Measurements from ENCODE around the gene NFIA.
"Not testable (repeated sequence)": the region's sequence is repeated elsewhere in the genome, so short reads cannot be mapped to it uniquely, and the experiment has no call there.

NFIA gene

DNA sequence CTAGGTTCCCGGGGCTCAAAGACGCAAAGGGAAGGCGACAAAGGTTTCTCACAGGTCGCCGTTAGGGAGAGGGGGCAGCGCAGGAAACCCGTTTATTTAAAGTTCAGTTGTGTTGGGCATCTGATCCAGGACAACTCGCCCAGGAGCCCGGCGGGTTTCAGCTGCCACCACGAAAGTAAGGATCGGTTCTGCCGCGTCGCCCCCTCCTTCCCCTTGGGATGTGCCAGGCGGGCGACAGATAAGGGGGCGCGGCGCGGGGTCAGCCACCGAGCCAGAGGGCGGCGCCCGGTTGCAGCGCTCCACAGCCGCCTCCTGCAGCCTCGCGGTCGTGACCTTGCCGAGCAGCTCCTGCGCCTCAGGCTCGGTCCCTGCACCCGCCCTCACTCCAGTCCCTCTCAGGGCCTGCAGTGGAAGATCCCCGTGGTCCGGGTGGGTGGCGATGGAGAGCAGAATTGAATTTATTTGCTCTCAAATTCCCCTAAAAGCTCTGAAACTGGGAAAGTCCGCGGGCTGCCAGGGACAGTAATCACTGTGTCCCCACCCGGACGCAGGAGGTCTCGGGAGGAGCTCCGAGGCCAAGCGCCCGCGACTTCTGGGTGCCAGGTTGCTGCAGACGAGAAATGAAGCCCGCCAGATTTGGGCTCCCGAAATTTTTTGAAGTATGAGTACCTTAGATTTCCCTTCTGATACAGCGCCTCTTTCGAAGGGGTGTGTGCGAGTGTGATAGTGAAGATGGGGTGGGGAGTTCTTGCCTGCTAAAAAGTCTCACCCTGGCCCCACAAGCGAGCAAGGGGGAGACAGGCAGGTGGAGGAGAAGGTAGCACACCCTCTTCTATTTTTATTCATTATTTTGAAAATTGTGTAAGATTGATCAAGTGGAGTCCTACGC, 28.4 kb upstream of the NFIA start:
- no peak for DNase-seq (ENCODE audit: low read depth)
- peak overlapping the region; percentile 39 for H3K4me3 ChIP-seq (ENCODE audit: low read length)
- TF ChIP-seq, protein P1, sequence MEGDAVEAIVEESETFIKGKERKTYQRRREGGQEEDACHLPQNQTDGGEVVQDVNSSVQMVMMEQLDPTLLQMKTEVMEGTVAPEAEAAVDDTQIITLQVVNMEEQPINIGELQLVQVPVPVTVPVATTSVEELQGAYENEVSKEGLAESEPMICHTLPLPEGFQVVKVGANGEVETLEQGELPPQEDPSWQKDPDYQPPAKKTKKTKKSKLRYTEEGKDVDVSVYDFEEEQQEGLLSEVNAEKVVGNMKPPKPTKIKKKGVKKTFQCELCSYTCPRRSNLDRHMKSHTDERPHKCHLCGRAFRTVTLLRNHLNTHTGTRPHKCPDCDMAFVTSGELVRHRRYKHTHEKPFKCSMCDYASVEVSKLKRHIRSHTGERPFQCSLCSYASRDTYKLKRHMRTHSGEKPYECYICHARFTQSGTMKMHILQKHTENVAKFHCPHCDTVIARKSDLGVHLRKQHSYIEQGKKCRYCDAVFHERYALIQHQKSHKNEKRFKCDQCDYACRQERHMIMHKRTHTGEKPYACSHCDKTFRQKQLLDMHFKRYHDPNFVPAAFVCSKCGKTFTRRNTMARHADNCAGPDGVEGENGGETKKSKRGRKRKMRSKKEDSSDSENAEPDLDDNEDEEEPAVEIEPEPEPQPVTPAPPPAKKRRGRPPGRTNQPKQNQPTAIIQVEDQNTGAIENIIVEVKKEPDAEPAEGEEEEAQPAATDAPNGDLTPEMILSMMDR (conservative IDR thresholded peaks at IDR 0.05; ENCODE audit: low read depth, low read length): no peak

- H3K4me3 ChIP-seq (ENCODE audit: low read length): no peak overlapping the region
- TF ChIP-seq, protein P1 (conservative IDR thresholded peaks at IDR 0.05; ENCODE audit: low read depth, low read length): no peak
- DNase-seq (ENCODE audit: low read depth): no peak
Measured at GRCh38 chr1:61054601-61054993, 27.8 kb upstream of the NFIA start.

DNA sequence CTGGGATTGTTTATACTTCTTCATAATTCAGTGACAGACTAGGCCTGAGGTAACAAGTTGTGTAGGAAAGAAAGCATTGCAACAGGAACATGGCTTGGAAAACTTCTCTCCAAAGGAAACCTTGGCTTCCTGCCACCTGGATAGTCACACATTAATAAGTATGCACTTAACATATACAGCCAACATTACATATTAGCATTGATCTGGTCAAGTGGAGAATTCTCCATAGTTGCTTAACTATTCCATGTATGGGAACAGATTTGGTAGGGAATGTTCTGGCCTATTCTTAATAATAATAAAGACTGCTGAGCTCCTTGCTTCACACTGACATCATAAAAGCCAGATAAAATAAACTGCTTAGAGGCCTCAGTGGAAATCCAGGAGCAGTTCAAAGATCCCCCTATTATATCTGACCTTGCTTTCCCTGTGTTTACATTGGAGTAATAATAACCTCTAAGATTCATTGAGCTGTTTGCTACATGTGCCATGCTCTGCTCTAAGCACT, 27.2 kb upstream of the NFIA start:
- TF ChIP-seq, protein P1 (conservative IDR thresholded peaks at IDR 0.05; ENCODE audit: low read depth, low read length): no peak

DNA sequence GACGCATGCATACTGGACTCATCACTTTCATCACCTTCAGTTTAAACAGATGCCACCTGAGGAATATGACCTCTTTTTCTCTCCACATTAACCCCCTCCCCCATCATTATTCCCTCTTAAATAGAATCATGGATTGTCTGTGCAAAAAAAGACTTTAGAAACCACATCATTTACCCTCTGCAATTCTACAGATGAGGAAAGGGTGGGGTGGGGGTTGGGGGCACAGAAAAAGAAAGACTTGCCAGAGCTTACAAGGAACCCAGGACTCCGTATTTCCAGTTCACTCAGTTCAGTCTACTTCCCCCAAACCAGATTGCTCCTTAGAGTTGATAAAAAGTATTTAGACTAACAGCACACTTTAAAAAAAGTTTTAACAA, 26.2 kb upstream of the NFIA start:
- no peak overlapping the region for H3K4me3 ChIP-seq (ENCODE audit: low read length)
- no peak for DNase-seq (ENCODE audit: low read depth)
- TF ChIP-seq, protein P1 (conservative IDR thresholded peaks at IDR 0.05; ENCODE audit: low read depth, low read length): no peak

More for the DNA sequence above, 27.2 kb upstream of the NFIA start:
- H3K4me3 ChIP-seq (ENCODE audit: low read length): no peak overlapping the region
- DNase-seq (ENCODE audit: low read depth): no peak

DNA sequence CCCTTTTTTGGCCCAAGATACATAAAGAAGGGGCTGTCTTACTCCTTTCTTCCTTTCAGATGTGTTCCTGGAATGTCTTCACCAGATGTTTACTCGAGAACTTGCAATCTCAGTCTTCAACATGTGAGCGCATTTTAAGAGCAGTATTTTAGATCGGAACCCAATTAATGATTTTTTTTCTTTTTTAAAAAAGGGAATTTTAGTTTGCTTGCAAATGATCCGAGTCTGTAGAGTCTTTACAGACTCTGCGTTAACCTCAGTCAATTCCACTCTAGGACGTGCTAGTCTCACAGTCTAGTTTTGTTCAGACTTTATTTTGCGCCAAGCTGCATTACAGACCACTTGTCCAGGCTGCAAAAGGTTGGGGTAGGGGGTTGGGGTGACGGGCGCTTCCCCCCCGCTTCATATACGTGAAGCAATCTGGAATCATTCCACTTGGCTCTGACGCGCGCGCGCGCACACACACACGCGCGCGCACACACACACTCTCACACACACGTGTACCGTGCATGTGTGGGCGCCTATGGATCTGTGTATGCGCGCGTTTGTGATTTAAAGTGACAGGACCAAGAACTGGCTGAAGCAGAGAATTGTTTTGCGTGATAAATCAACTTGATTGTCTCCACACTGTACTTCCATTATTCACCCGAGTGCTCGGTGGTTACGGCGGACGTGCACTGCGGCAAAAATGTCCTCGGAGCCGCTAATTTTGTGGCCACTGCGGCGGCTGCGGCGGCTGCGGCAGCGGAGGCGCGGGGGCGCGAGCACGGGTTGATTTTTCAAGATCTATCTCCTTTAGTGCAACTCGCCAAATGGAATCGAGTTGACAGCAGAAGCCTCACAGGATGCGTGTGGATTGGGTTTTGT, 25.6 kb upstream of the NFIA start:
- no peak for DNase-seq (ENCODE audit: low read depth)
- TF ChIP-seq, protein P1 (conservative IDR thresholded peaks at IDR 0.05; ENCODE audit: low read depth, low read length): no peak
- peak overlapping the region; percentile 78 for H3K4me3 ChIP-seq (ENCODE audit: low read length)

DNA sequence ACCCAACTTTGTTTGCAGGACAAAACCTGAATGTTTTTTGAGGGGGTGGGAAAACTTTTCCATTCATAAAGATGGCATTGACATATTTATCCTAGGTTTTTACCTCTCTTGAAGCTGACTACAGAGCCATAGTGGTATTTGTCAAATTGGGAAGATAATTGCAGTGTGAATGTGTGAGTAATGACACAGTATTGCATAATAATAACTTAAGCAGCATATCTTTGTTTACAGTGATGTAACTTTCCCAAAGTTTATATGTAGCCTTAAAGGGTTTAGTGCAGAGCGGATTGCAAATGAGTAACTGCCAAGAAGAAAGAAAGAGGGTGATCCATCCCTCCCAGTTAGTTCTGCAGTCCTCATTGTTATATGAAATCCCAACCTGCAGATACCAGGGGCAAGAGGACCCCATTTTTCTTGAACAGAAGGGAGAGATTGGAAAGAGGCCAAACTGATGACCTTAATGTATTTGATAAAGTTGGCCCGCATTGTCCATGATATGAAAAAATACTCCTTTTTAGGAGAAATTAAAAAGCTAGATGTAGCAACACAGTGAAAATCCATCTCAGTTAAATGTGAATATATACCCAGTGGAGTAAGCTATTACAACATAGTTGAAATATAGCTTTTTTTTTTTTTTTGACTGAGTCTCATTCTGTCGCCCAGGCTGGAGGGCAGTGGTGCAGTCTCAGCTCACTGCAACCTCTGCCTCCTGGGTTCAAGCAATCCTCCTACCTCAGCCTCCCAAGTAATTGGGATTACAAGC, 23.7 kb upstream of the NFIA start:
- no peak for DNase-seq (ENCODE audit: low read depth)
- TF ChIP-seq, protein P1 (conservative IDR thresholded peaks at IDR 0.05; ENCODE audit: low read depth, low read length): no peak

GRCh38 chr1:61061601-61062000, 20.8 kb upstream of the NFIA start:
- DNase-seq (ENCODE audit: low read depth); H3K4me3 ChIP-seq (ENCODE audit: low read length): not testable (repeated sequence)

More for the DNA sequence above, 23.7 kb upstream of the NFIA start:
- no peak overlapping the region for H3K4me3 ChIP-seq (ENCODE audit: low read length)
